ENCODE results near the gene GPC6.

Gene GPC6

DNA sequence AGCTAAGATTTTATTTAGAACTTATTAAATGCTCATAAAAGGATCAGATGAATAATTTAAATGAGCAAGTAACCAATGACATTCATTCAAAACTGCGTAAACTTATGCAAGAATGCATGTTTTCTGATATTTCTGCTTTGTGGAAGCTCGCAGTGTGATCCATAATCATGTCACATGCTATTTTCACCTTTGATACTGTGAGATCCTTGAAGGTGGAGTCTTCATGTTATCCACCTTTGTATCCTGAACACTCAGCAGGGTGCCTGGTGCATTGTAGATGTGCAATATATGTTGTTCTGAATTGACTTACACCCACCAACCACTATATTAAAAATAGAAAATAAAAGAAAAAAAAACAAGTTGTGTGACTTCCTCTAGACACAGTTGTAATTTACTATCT is 919.4 kb downstream of the GPC6 start:
- DNase-seq, result no peak

DNA sequence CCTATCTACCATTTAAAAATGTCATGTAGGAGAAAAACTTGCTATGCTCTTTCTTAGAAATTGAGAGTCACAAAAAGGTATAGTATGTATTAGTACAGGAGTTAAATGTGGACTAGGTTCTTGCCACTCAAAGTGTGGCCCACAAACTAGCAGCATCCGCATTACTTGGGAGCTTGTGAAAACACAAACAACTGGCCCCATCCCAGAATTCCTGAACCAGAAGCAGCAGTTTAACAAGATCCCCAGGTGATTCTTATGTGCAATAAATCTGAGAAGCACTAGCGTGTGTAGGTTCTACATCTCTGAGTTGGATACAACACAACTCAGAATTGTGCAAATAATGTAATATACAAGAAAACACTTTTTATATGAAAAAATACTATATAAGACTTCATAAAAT is 927.0 kb downstream of the GPC6 start:
- DNase-seq, result no peak

GRCh38 chr13:94154367-94154766 is 927.8 kb downstream of the GPC6 start:
- DNase-seq, result no peak

GRCh38 chr13:94157705-94158218 is 931.2 kb downstream of the GPC6 start:
- no peak for DNase-seq

GRCh38 chr13:94160875-94161274 is 934.3 kb downstream of the GPC6 start:
- DNase-seq, result no peak

- no peak for DNase-seq
These were observed 935.7 kb downstream of the GPC6 start for GRCh38 chr13:94162289-94162688.

DNA sequence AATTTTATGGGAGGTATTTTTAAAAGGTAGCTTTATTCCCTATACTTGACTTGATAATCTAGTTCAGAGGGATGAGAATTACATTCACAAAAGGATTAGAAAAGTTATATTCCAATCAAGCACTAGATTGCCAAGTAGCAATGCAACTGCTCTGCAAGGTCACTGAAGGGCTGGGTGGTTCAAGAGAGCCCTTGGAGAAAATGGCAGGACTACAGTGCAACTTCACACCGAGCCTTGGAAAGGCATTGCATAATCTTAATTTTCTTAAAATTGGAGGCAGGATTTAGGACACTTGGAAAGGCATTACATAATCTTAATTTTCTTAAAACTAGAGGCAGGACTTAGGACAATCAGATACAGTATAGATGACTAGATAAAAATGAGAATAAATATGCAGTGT is 936.9 kb downstream of the GPC6 start:
- no peak for DNase-seq

DNA sequence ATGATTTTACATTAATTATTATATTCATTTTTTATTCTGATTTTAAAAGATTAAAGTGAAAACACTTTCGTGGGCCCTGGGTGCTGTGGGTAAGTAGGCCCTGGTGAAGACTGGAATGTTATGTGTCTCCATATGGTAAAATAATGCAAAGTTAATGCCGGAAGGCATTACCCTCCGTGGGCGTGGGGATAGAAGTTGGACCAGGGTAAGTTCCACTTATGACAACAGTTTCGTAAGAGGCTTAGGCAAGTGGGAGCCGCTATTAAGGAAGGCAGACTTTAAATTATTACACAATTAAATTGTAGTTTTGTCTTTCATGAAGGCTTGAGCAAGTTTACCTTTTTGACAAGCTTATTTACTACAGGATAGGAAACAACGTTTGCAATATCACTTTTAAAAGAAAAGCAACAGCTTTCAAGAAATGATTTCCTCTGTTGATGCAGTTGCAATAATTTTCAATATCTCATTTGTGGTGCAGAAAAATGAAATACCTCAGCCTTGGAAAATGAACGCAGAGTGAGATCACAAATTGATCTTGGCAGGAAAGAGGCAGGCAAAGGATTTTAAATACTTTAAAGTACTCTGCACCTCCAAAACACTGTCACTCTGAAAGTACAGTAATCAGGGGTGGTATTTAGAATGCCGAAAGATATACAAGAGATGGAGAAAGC is 942.3 kb downstream of the GPC6 start:
- no peak for DNase-seq

DNA sequence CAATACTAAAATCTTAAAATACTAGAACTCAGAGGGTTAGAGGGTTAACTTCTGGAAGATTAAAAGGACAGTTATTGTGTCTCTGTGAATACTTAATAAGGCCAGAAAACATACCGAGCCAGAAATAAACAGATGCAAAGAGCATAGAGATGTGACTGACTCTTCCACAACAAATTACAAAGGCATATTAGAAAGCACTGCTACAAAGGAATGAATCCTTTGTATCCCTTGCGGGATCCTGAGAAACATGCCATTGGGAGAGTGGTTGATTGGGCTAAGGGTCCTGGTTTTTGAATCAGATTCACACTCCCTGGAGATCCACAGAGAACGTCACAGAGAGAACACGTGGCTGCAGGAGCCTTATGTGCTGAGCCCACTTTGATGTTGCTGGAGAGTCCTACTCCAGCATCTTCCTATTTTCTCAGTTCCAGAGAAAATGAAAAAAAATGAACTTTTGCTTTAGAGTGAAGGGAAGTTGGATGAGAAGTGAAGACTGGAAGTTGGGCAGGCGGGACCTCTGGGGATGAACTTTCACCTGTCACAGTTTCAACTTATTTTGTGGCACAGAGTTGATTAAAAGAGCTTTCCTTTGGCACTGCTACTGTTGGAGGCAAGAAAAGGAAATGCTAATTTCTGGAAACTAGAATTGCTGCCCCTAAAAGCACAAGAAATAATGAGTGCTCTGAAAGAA is 943.0 kb downstream of the GPC6 start:
- DNase-seq, result no peak

GRCh38 chr13:94170145-94170571 is 943.6 kb downstream of the GPC6 start:
- no peak for DNase-seq

DNA sequence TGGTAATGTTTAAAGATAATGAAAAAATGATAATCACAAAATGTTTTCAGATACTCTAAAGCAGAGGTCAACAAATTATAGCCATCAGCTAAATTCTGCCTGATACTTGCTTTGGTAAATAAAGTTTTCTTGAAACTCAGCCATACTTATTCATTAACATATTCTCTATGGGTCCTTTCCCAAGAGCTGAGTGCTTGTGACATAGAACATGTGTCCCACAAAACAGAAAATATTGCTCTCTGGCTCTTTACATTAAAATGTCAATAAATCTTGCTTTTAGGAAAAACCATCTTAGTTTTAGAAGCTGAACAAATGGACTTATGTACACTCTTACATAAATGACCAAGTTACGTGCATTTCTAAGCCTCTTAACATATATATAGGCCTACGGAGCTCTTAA is 945.8 kb downstream of the GPC6 start:
- no peak for DNase-seq

- DNase-seq, result no peak
These were observed 946.8 kb downstream of the GPC6 start for GRCh38 chr13:94173312-94173854.

DNA sequence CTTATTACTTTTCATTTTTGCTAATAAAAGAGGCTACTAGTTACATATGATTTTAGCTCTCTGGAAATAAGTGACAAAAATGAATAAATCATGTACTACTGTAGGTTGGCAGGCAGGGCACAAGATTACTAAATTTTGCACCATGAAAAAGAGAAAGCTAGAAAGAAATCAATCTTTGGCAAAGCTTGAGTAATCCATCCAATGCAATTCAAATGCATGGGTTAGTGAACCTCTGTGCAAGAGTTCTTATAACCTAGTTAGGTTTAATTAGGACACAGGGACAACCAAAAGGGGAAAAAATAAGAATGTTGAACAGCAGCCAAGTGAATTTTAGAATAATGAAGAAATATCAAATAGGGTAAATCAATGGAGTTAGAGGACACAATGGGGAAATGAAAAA is 947.4 kb downstream of the GPC6 start:
- no peak for DNase-seq

- DNase-seq, result no peak
These were observed 948.5 kb downstream of the GPC6 start for GRCh38 chr13:94175076-94175475.

- DNase-seq, result no peak
These were observed 950.0 kb downstream of the GPC6 start for GRCh38 chr13:94176561-94176960.

- DNase-seq, result no peak
These were observed 950.4 kb downstream of the GPC6 start for GRCh38 chr13:94177041-94177440.

DNA sequence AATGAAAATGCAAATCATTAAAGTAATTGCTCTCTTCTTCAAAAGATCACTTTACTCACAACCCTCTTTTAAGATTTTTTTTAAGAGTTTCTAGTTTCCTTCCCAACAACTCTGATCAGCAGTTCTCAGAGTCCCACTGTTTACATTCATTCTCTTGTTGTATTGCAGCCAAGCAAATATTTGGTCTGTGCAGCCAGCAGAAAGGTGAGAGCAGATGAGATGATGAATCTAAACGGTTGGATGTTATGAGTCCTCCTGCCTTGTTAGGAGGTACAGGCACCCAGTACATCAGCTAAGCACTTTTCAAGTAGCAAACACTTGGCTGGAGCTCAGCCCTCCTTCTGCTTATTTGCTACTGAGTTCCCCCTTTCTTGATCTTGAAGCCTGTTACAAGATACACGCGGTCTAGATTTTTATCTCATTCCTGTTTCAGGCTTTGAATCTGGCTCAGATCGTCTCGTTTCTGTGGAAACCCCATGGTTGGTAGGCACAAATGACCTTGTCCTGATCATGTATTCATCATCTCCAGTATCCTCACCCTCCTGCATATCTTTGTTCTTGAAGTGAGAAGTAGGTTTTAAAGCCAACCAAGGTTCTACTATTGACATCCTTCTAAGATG is 952.1 kb downstream of the GPC6 start:
- DNase-seq, result no peak

DNA sequence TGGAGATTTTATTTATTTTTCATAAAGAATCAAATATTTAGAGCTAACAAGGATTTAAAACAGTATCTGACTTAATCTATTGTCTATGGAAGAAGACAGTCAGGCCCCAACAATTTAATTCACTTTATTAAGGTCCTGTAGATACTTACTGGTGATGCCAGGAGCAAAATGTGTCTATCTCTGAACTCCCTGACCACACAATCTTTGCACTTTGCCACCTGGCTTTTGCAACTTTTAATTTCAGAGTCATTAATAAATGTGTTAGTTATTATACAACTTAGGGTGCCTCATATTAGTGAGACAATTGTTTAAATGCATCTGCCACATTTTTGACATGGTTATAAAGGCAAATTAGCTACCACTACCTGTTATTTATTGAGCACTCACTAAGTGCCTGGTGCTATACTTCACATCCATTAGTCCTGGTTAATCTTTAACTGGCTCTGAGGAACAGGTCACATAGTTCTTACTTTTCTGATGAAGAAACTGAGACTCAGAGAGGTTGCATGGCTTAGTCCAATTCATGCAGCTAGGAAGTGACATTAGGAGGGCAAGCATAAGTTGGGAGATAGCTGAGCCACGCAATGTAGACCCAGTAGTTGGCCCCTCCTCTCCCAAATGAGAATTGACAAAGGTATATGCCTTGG is 955.0 kb downstream of the GPC6 start:
- no peak for DNase-seq

DNA sequence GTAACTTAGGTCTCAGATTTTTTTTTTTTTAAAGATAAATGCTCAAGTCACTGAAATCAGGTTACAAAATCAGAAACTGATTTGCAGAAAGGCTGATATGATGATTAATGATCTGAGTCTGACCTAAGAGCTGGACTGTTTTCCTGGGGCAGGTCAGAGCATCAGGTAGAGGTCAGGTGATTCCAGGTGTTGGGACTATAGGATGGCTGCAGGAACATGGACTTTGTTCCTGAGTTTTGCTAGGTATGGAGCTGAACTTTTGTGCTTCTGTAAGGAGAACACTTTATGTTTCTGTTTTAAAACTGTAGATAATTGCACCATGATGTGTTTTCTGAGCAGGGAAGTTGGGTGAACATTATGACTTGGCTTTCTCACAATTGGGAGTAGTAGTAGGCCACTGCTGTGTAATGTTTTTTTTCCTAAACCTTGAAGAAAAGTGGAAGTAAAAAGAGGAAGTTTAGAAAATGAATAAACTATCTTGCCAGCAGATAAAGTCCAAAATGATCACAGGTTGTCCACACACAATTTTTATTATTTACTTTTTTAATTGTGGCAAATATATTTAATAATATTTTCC is 955.7 kb downstream of the GPC6 start:
- no peak for DNase-seq

- no peak for DNase-seq
These were observed 959.9 kb downstream of the GPC6 start for GRCh38 chr13:94186470-94186869.

GRCh38 chr13:94188201-94188854 is 961.7 kb downstream of the GPC6 start:
- no peak for DNase-seq

- peak; percentile 35 for DNase-seq
These were observed 965.9 kb downstream of the GPC6 start for GRCh38 chr13:94192431-94192975.
